Tibial nerve (tissue), 4 donors: ENCODE measurements around the gene CD151.

Experiments used
- CTCF ChIP-seq, 5 experiments: fragments of 200-600 bp in 3 of 5; fragments of 450-650 bp in 2 of 5; sonication (generic) in 3 of 5; IDR thresholded peaks; one replicate each; pipeline ENCODE4 v1.5.1; 2016 to 2019; ENCODE audit warnings: antibody characterized with exemption in 5 of 5, mild to moderate bottlenecking in 3 of 5, moderate library complexity in 2 of 5
- EP300 ChIP-seq, 2 donors: sonication (generic); formaldehyde crosslinking; IDR thresholded peaks; one replicate each; pipeline ENCODE4 v1.6.1; 2017; ENCODE audit warnings: antibody characterized with exemption in 2 of 2, mild to moderate bottlenecking in 1 of 2
- POLR2A ChIP-seq, 2 donors: fragments of 450-650 bp; IDR thresholded peaks; one replicate each; pipeline ENCODE4 v1.6.1; 2017; ENCODE audit warnings: antibody characterized with exemption in 2 of 2, mild to moderate bottlenecking in 2 of 2, moderate library complexity in 2 of 2

- no peak for TF ChIP-seq CTCF (IDR thresholded peaks at IDR 0.05)
- TF ChIP-seq EP300 (IDR thresholded peaks at IDR 0.05), result peak in 1 of 2 donors; percentile 77
- TF ChIP-seq POLR2A (IDR thresholded peaks at IDR 0.05), result peak in 1 of 2 donors; percentile 59
These were observed 1.9 kb downstream of the CD151 start for GRCh38 chr11:834371-835316.
